HepG2 (cell line): ENCODE measurements around the gene RIPPLY2. TPM values are rescaled to one million over a fixed set of nuclear protein-coding genes. Genes with fewer than 3 reads are reported as not detected.

Experiments
- ATAC-seq: fragments of 200-7000 bp; cut with Tn5 transposase; 3 replicates; pipeline ENCODE4 v1.9.1; 2020; ENCODE audit warnings: mild to moderate bottlenecking, moderate library complexity
- BruUV-seq: library from RNA; stranded (reverse); fragments of 400-500 nt; replicated peaks from 2 replicates; lab custom pipeline; 2021; lab: Mats Ljungman, UMichigan
- CTCF ChIA-PET: fragments of 300-600 bp; formaldehyde crosslinking; extraction: SDS; loops from one replicate; lab custom pipeline; 2021; ENCODE audit warnings: low total read pairs, inconsistent platforms, low intra/inter-chr PET ratio; lab: Yijun Ruan, JAX
- POLR2A ChIA-PET: fragments of 350-600 bp; sonication (Branson Sonifier 250); formaldehyde crosslinking; loops from one replicate; lab custom pipeline; 2020; ENCODE audit warnings: antibody characterized with exemption, inconsistent platforms; lab: Yijun Ruan, JAX
- DNase-seq: peaks from one replicate; pipeline ENCODE4 v3.0.0-alpha.2; 2015; ENCODE audit warnings: low spot score
- FAIRE-seq: peaks from 3 replicates; lab custom pipeline; 2011; peaks lifted over from hg19 to GRCh38; lab: Jason Lieb, UNC
- H2AFZ ChIP-seq: one replicate; pipeline ENCODE4 v1.6.1; 2011; ENCODE audit warnings: low read length, inconsistent platforms
- H3K27ac ChIP-seq: fragments of 300-600 bp; 3 replicates; pipeline ENCODE4 v1.8.0; 2011; ENCODE audit warnings: mixed run types, mild to moderate bottlenecking, mixed read lengths, low read length, inconsistent platforms; ENCODE audit not compliant: insufficient read depth; ENCODE audit errors: extremely low read length
- H3K27me3 ChIP-seq, 2 experiments: fragments of 200-600 bp in 1 of 2; 2 replicates in 1 of 2; 3 replicates in 1 of 2; pipeline versions ENCODE4 v1.6.0 to v1.8.0; 2011; ENCODE audit warnings: low read length in 2 of 2, mild to moderate bottlenecking in 2 of 2, moderate library complexity in 2 of 2, inconsistent platforms in 1 of 2; ENCODE audit not compliant: insufficient read depth in 2 of 2, control insufficient read depth in 1 of 2
- H3K36me3 ChIP-seq, 2 experiments: fragments of 200-600 bp in 1 of 2; replicated peaks in 1 of 2; 2 replicates in 1 of 2; 3 replicates in 1 of 2; pipeline versions ENCODE4 v1.5.1 to v1.8.0; 2011; ENCODE audit warnings: low read length in 2 of 2, inconsistent platforms in 1 of 2; ENCODE audit not compliant: insufficient read depth in 2 of 2, control insufficient read depth in 1 of 2
- H3K4me1 ChIP-seq: 2 replicates; pipeline ENCODE4 v1.5.1; 2012; ENCODE audit warnings: low read length, inconsistent platforms; ENCODE audit not compliant: insufficient read depth
- H3K4me2 ChIP-seq: 2 replicates; pipeline ENCODE4 v1.6.0; 2011; ENCODE audit warnings: low read depth, low read length, inconsistent platforms
- H3K4me3 ChIP-seq, 3 experiments: fragments of 200-600 bp in 1 of 3; sonication (generic), shearing (Covaris generic) in 1 of 3; replicated peaks in 1 of 3; 2 replicates each; pipeline ENCODE4 v1.5.1; 2011 to 2016; ENCODE audit warnings: low read length in 3 of 3, inconsistent platforms in 2 of 3, low read depth in 2 of 3, mild to moderate bottlenecking in 2 of 3, control low read depth in 1 of 3, mixed read lengths in 1 of 3; ENCODE audit not compliant: insufficient read depth in 1 of 3
- H3K79me2 ChIP-seq: one replicate; pipeline ENCODE4 v1.6.1; 2011; ENCODE audit warnings: low read length, inconsistent platforms; ENCODE audit not compliant: insufficient read depth
- H3K9ac ChIP-seq: 2 replicates; pipeline ENCODE4 v1.6.0; 2011; ENCODE audit warnings: mild to moderate bottlenecking, low read depth, low read length, inconsistent platforms; ENCODE audit not compliant: insufficient read depth
- H3K9me3 ChIP-seq: 2 replicates; pipeline ENCODE4 v1.5.1; 2012; ENCODE audit warnings: mild to moderate bottlenecking, low read length
- H4K20me1 ChIP-seq: 2 replicates; pipeline ENCODE4 v1.6.0; 2011; ENCODE audit warnings: inconsistent platforms, mild to moderate bottlenecking, low read length, moderate library complexity; ENCODE audit not compliant: insufficient read depth
- ARNTL ChIP-seq: sonication (generic); formaldehyde crosslinking; IDR thresholded peaks from 2 replicates; pipeline ENCODE4 v1.4.0; 2020; ENCODE audit warnings: mild to moderate bottlenecking, missing genetic modification reagents
- DRAP1 ChIP-seq: IDR thresholded peaks from 2 replicates; pipeline ENCODE4 v1.6.1; 2016; ENCODE audit warnings: missing genetic modification reagents, missing compliant biosample characterization
- JARID2 ChIP-seq: sonication (generic); formaldehyde crosslinking; IDR thresholded peaks from 2 replicates; pipeline ENCODE4 v1.8.1; 2023; ENCODE audit warnings: missing genetic modification reagents, inconsistent platforms; ENCODE audit not compliant: insufficient replicate concordance
- LCORL ChIP-seq, 2 experiments: fragments of 450-650 bp in 1 of 2; sonication (generic) in 1 of 2; formaldehyde crosslinking in 1 of 2; IDR thresholded peaks; 2 replicates each; pipeline versions ENCODE4 v1.5.0 to v1.6.1; 2017 to 2020; ENCODE audit warnings: antibody characterized with exemption in 1 of 2, missing genetic modification reagents in 1 of 2
- NFATC3 ChIP-seq: sonication (generic); formaldehyde crosslinking; IDR thresholded peaks from 2 replicates; pipeline ENCODE4 v1.5.1; 2020; ENCODE audit warnings: mild to moderate bottlenecking, missing genetic modification reagents
- NFKBIZ ChIP-seq: IDR thresholded peaks from 2 replicates; pipeline ENCODE4 v1.6.1; 2018; ENCODE audit warnings: missing genetic modification reagents, missing compliant biosample characterization
- PRMT3 ChIP-seq: sonication (generic); formaldehyde crosslinking; IDR thresholded peaks from 2 replicates; pipeline ENCODE4 v1.8.1; 2022; ENCODE audit warnings: low read depth, mild to moderate bottlenecking, moderate library complexity, missing genetic modification reagents, borderline replicate concordance
- RAD51 ChIP-seq: fragments of 450-650 bp; IDR thresholded peaks from 2 replicates; pipeline ENCODE4 v1.6.1; 2016; ENCODE audit warnings: borderline replicate concordance
- RBM22 ChIP-seq: fragments of 200-400 bp; formaldehyde crosslinking; optimal IDR thresholded peaks from 2 replicates; pipeline ENCODE3; 2017; ENCODE audit warnings: mild to moderate bottlenecking, low read length, moderate library complexity
- ZNF256 ChIP-seq: sonication (generic); formaldehyde crosslinking; conservative IDR thresholded peaks from 2 replicates; pipeline ENCODE4 v1.4.0; 2020; ENCODE audit warnings: missing genetic modification reagents
- ZNF263 ChIP-seq: sonication (generic); formaldehyde crosslinking; IDR thresholded peaks from 2 replicates; pipeline ENCODE4 v1.4.0; 2020; ENCODE audit warnings: missing genetic modification reagents
- ZNF329 ChIP-seq: sonication (generic); formaldehyde crosslinking; IDR thresholded peaks from 2 replicates; pipeline ENCODE4 v1.9.0; 2021; ENCODE audit warnings: low read depth, mild to moderate bottlenecking, missing genetic modification reagents
- ZNF431 ChIP-seq: sonication (generic); formaldehyde crosslinking; IDR thresholded peaks from 2 replicates; pipeline ENCODE4 v1.9.0; 2022; ENCODE audit warnings: missing genetic modification reagents, low read depth, mild to moderate bottlenecking, borderline replicate concordance
- ZSCAN29 ChIP-seq: sonication (generic); formaldehyde crosslinking; conservative IDR thresholded peaks from 2 replicates; pipeline ENCODE4 v1.4.0; 2020; ENCODE audit warnings: mild to moderate bottlenecking, missing genetic modification reagents
- WGBS: methylation state at CpG from one replicate; pipeline ENCODE4 v1.1.6; 2017; ENCODE audit warnings: low lambda C conversion rate; 5-methylcytosine and 5-hydroxymethylcytosine counted together
- in situ Hi-C: cut with HindIII; loops from 2 replicates; pipeline ENCODE4 v1.10.0; 2017; ENCODE audit warnings: low pct_unique_long_range_greater_than_20kb; ENCODE audit not compliant: extremely low pct_ligation_motif_present
- intact Hi-C: fragments of 100-400 bp; cut with micrococcal nuclease; formaldehyde crosslinking; loops from one replicate; pipeline ENCODE4 v1.10.0; 2022; ENCODE audit not compliant: unreplicated experiment
- polyA plus RNA-seq, 8 experiments: library from polyadenylated mRNA; depleted of rRNA in 3 of 8; stranded (reverse) in 7 of 8; unstranded in 1 of 8; fragments of >200 nt; fragmentation: Illumina TruSeq in 4 of 8; extraction: Trizol in 4 of 8; gene quantifications; 2 replicates each; pipeline versions ENCODE4 v1.2.1 to v1.2.3, GENCODE V29; 2011 to 2016; ENCODE audit warnings: low read depth in 4 of 8, missing spikeins in 1 of 8, mixed read lengths in 1 of 8; ENCODE audit not compliant: insufficient read depth in 1 of 8
- total RNA-seq, 5 experiments: library from RNA; depleted of rRNA; stranded (reverse); fragments of >200 nt; fragmentation: Illumina TruSeq; extraction: Trizol; gene quantifications; 2 replicates each; pipeline ENCODE4 v1.2.3, GENCODE V29; 2016; ENCODE audit warnings: low read depth in 1 of 5

RIPPLY2 gene
- total and polyA plus RNA-seq, 2 of the 13 experiments (the other 11 are each of a cell fraction or from before 2014, with no cell fraction given): not detected

- Histone ChIP-seq H4K20me1 (no peaks in the 10 kb centered on the region), H2AFZ (no peak overlapping the region), H3K4me2 (no peak overlapping the region), H3K36me3 (no peaks in the 10 kb centered on the region), H3K4me1 (no peaks in the 10 kb centered on the region)
- intact Hi-C loops: no loop called here
- WGBS: 0% methylated on average over 3 of the region's 3 CpGs
- BruUV-seq: no TSS peak
- CTCF ChIA-PET: no interaction called here
- ATAC-seq: no peak
- POLR2A ChIA-PET: no interaction called here
- TF ChIP-seq ARNTL (CRISPR knock-in tag) (no peak), ZSCAN29 (CRISPR knock-in tag) (no peak), ZNF256 (no peak), ZNF431 (CRISPR knock-in tag) (no peak), PRMT3 (no peak), RBM22 (no peak), JARID2 (CRISPR knock-in tag) (no peak), NFKBIZ (CRISPR knock-in tag) (no peak), LCORL (IDR thresholded peaks at IDR 0.05) (no peak), LCORL (CRISPR knock-in tag; IDR thresholded peaks at IDR 0.05) (no peak), ZNF263 (CRISPR knock-in tag) (no peak), DRAP1 (CRISPR knock-in tag) (no peak), NFATC3 (CRISPR knock-in tag) (no peak), RAD51 (no peak), ZNF329 (CRISPR knock-in tag) (no peak)
- TF ChIP-seq, all 625 proteins: peak for 0
- Histone ChIP-seq H3K9ac (no peak overlapping the region), H3K9me3 (no peaks in the 10 kb centered on the region), H3K27me3 (no peaks in the 10 kb centered on the region; a peak in 1 of 5 replicates), H3K4me3 (no peak overlapping the region), H3K27ac (no peak overlapping the region), H3K79me2 (no peaks in the 10 kb centered on the region)
- DNase-seq (no peak), FAIRE-seq (no peak)
- in situ Hi-C loops: no loop called here
These were observed 28.8 kb upstream of the RIPPLY2 start for GRCh38 chr6:83824388-83824801.
